Measurements from ENCODE around the gene CD1E.

GRCh38 chr1:158310623-158311022, 43.1 kb upstream of the CD1E start:
- TF ChIP-seq CTCF (IDR thresholded peaks at IDR 0.05) (no peak), POLR2A (IDR thresholded peaks at IDR 0.05) (no peak)

Measured in adrenal gland (tissue), 5 donors.